Lung (tissue), 12 donors: Measurements from ENCODE around the gene FAM216B. TPM values are rescaled to one million over a fixed set of nuclear protein-coding genes. Genes with fewer than 3 reads are reported as not detected.
A peak's percentile ranks its signal among the peaks of the same experiment; 100 is the strongest.

Source experiments
- ATAC-seq: fragments of 200-7000 bp; cut with Tn5 transposase; one replicate; pipeline ENCODE4 v1.9.1; 2020; ENCODE audit warnings: moderate number of reproducible peaks; ENCODE audit not compliant: insufficient read depth, low FRiP score
- DNase-seq, 3 donors: peaks; one replicate each; pipeline ENCODE4 v3.0.0-alpha.2; 2013 to 2017
- H3K27ac ChIP-seq, 2 donors: one replicate each; pipeline ENCODE4 v1.5.1; 2013; ENCODE audit warnings: mild to moderate bottlenecking in 2 of 2, moderate library complexity in 2 of 2, control low read depth in 1 of 2, inconsistent platforms in 1 of 2, low read depth in 1 of 2, low read length in 1 of 2
- H3K27me3 ChIP-seq, 3 donors: one replicate each; pipeline ENCODE4 v1.5.1; 2013; ENCODE audit warnings: low read length in 2 of 3; ENCODE audit not compliant: control insufficient read depth in 3 of 3, insufficient read depth in 3 of 3
- H3K36me3 ChIP-seq, 4 donors: one replicate each; pipeline ENCODE4 v1.5.1; 2013; ENCODE audit warnings: low read length in 4 of 4, mild to moderate bottlenecking in 1 of 4, moderate library complexity in 1 of 4; ENCODE audit not compliant: control insufficient read depth in 4 of 4, insufficient read depth in 4 of 4
- H3K4me1 ChIP-seq, 5 donors: one replicate each; pipeline ENCODE4 v1.5.1; 2013; ENCODE audit warnings: low read length in 5 of 5, mild to moderate bottlenecking in 2 of 5, moderate library complexity in 1 of 5; ENCODE audit not compliant: control insufficient read depth in 5 of 5, insufficient read depth in 5 of 5
- H3K4me3 ChIP-seq: one replicate; pipeline ENCODE4 v1.5.1; 2013; ENCODE audit warnings: mild to moderate bottlenecking, control low read depth, moderate library complexity
- H3K9ac ChIP-seq, 2 donors: one replicate each; pipeline ENCODE4 v1.5.1; 2013; ENCODE audit warnings: low read length in 2 of 2, control low read depth in 1 of 2; ENCODE audit not compliant: insufficient read depth in 1 of 2
- H3K9me3 ChIP-seq, 4 donors: one replicate each; pipeline ENCODE4 v1.5.1; 2013; ENCODE audit warnings: low read length in 3 of 4, mild to moderate bottlenecking in 1 of 4, moderate library complexity in 1 of 4; ENCODE audit not compliant: control insufficient read depth in 4 of 4, insufficient read depth in 3 of 4
- WGBS, 2 donors: extraction: QIAGEN DNeasy Blood & Tissue Kit; methylation state at CpG; one replicate each; pipeline ENCODE4 v1.1.7; 2013; 5-methylcytosine and 5-hydroxymethylcytosine counted together
- polyA plus RNA-seq, 2 donors: library from polyadenylated mRNA; stranded (reverse); fragments of 200-250 nt; gene quantifications; one replicate each; pipeline ENCODE4 v1.2.1, GENCODE V29; 2013
- total RNA-seq, 2 donors: library from RNA; depleted of rRNA in 1 of 2; stranded (reverse); fragments of >200 nt in 1 of 2; gene quantifications; one replicate each; pipeline ENCODE4 v1.2.1, GENCODE V29; 2014 to 2021
- TF ChIP-seq, protein P1 (sequence below): IDR thresholded peaks from 2 replicates; pipeline ENCODE4 v1.5.1; 2012; ENCODE audit warnings: mild to moderate bottlenecking; ENCODE audit errors: control extremely low read depth, extremely low read depth
- donor health status: control.
- donor health status: control.
- donor health status: Bipolar disorder and iron deficiency.
- donor health status: healthy.
- donor health status: DM: yes; HTN: yes; CAD: no.

The FAM216B gene
- total and polyA plus RNA-seq, 4 donors = 4.9 to 70.4 (median 22.6) TPM

- TF ChIP-seq, protein P1, sequence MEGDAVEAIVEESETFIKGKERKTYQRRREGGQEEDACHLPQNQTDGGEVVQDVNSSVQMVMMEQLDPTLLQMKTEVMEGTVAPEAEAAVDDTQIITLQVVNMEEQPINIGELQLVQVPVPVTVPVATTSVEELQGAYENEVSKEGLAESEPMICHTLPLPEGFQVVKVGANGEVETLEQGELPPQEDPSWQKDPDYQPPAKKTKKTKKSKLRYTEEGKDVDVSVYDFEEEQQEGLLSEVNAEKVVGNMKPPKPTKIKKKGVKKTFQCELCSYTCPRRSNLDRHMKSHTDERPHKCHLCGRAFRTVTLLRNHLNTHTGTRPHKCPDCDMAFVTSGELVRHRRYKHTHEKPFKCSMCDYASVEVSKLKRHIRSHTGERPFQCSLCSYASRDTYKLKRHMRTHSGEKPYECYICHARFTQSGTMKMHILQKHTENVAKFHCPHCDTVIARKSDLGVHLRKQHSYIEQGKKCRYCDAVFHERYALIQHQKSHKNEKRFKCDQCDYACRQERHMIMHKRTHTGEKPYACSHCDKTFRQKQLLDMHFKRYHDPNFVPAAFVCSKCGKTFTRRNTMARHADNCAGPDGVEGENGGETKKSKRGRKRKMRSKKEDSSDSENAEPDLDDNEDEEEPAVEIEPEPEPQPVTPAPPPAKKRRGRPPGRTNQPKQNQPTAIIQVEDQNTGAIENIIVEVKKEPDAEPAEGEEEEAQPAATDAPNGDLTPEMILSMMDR = no peak
- WGBS, 2 donors = 80 to 85% methylated on average over 4 of the region's 4 CpGs
- Histone ChIP-seq H3K4me3 (no peak overlapping the region), H3K36me3 (no peaks in the 10 kb centered on the region), H3K9me3 (no peaks in the 10 kb centered on the region), H3K27me3 (no peaks in the 10 kb centered on the region), H3K9ac (no peak overlapping the region), H3K4me1 (peaks cover 0 to 3% (median 0%) of the 10 kb centered on the region in 5 donors), H3K27ac (no peak overlapping the region)
- no peak for ATAC-seq
- no peak for DNase-seq
These were observed 26.5 kb downstream of the FAM216B start for GRCh38 chr13:42807866-42808265.

DNA sequence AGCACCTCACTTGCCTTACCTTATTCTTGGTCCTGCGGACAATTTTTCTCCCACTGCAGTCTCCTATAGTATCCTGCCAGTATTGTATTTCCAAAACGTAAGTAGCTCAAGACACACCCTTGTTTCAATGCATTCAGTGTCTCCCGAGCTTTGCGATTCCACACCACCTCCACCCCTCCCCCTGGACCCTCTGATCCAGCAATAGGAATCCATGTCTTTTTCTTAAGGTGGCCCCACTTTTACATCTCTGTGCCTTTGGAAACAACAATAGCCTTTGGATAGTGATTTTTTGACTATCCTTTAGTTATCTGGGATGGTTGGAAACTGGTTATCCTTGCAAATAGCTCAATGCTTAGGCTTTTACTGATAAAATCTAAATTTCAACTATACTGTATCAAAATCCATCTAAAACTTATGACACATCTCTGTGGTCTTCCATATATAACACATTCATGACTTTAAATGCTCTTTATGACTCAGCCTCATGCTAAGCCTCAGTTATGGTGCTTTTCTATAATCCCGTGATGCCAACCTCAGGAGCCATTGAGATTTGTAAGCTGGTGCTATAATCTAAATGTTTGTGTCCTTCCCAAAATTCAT lies 27.1 kb downstream of the FAM216B start:
- no peak overlapping the region for H3K27ac ChIP-seq
- DNase-seq = no peak
- no peaks in the 10 kb centered on the region for H3K9me3 ChIP-seq
- H3K4me3 ChIP-seq = no peak overlapping the region
- H3K27me3 ChIP-seq = no peaks in the 10 kb centered on the region
- H3K36me3 ChIP-seq = no peaks in the 10 kb centered on the region
- 84 to 90% methylated on average over 5 of the region's 5 CpGs for WGBS, 2 donors
- TF ChIP-seq, protein P1 = no peak
- ATAC-seq = no peak
- H3K9ac ChIP-seq = no peak overlapping the region
- peaks cover 0 to 3% (median 0%) of the 10 kb centered on the region in 5 donors for H3K4me1 ChIP-seq

DNA sequence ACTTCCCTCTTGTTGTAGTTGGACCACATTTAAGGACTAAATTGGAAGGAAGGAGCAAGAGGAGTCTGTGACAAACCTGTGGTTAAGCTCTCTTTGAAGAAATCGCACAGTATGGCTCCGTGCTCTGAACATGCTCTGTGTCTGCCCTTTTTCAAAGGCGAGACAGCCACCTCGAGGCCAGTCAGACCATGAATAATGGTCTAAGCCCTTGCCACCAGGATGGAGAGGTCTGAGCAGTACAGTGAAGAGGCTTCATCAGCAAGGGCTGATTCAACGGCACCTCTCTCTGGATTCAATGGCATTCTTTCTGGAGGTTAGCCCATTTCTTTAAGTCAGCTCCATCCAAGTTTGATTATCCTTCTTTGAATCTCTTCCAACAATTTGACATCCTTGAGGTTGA lies 30.9 kb downstream of the FAM216B start:
- WGBS, 2 donors = 82 to 92% methylated on average over 5 of the region's 5 CpGs
- H3K9me3 ChIP-seq = no peaks in the 10 kb centered on the region
- H3K4me3 ChIP-seq = no peak overlapping the region
- ATAC-seq = no peak
- H3K27ac ChIP-seq = no peak overlapping the region
- TF ChIP-seq, protein P1 = no peak
- no peak overlapping the region for H3K9ac ChIP-seq
- H3K36me3 ChIP-seq = no peaks in the 10 kb centered on the region
- H3K27me3 ChIP-seq = no peaks in the 10 kb centered on the region
- DNase-seq = no peak
- no peaks in the 10 kb centered on the region for H3K4me1 ChIP-seq

DNA sequence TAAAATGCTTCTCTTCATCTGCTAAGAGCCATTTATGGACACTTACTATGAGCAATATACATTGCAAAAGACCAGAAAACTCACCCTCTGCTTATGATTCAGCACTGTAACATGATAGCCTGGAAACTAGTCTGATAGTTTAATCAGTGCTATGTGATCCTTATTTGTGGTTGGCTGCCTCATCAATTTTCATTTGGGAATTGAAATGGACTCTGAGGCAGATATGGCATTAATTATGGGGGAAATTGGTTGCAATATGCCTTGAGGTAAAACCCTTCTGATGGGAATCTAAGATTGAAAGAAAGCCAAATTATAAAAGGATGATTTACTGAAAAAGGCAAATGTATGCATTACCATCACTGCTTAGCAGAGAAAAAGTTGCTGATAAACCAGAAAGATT lies 33.5 kb downstream of the FAM216B start:
- no peak for ATAC-seq

More for the DNA sequence above, 33.5 kb downstream of the FAM216B start:
- H3K9me3 ChIP-seq = peaks cover 0 to 6% (median 0%) of the 10 kb centered on the region in 4 donors
- no peaks in the 10 kb centered on the region for H3K36me3 ChIP-seq
- no peak overlapping the region for H3K9ac ChIP-seq
- no peak overlapping the region for H3K27ac ChIP-seq
- DNase-seq = peak in 2 of 3 donors; percentile 25 to 40
- H3K4me1 ChIP-seq = no peaks in the 10 kb centered on the region
- TF ChIP-seq, protein P1 = no peak
- no peak overlapping the region for H3K4me3 ChIP-seq
- no peaks in the 10 kb centered on the region for H3K27me3 ChIP-seq
